PC-9 (cell line): ENCODE measurements around the gene RETREG1.

Source experiments
- CTCF ChIP-seq: fragments of 200-600 bp; sonication (generic); conservative IDR thresholded peaks from 2 replicates; pipeline ENCODE4 v1.6.1; 2017; ENCODE audit warnings: mixed run types, antibody characterized with exemption, mild to moderate bottlenecking, moderate library complexity
- EZH2 ChIP-seq: fragments of 200-600 bp; sonication (generic); IDR thresholded peaks from 2 replicates; pipeline ENCODE4 v1.8.0; 2017; ENCODE audit warnings: antibody characterized with exemption, low read depth

GRCh38 chr5:16446993-16447392 lies 169.8 kb downstream of the RETREG1 start:
- TF ChIP-seq CTCF: no peak
- TF ChIP-seq EZH2: no peak
